Hepatocyte (in vitro differentiated cells): Measurements from ENCODE around the gene MYL6. TPM values are rescaled to one million over a fixed set of nuclear protein-coding genes. Genes with fewer than 3 reads are reported as not detected.
A peak's percentile ranks its signal among the peaks of the same experiment; 100 is the strongest.
"Not testable (repeated sequence)": the region's sequence is repeated elsewhere in the genome, so short reads cannot be mapped to it uniquely, and the experiment has no call there.

Source experiments
- DNase-seq: peaks from one replicate; pipeline ENCODE4 v3.0.0-alpha.2; 2016; ENCODE audit warnings: low spot score
- H2AFZ ChIP-seq: fragments of 200-600 bp; sonication (generic); 2 replicates; pipeline ENCODE4 v1.6.0; 2016; ENCODE audit warnings: antibody characterized with exemption, mild to moderate bottlenecking
- H3K27ac ChIP-seq: fragments of 200-600 bp; sonication (generic); 2 replicates; pipeline ENCODE4 v1.5.1; 2016; ENCODE audit warnings: mild to moderate bottlenecking
- H3K27me3 ChIP-seq: fragments of 200-600 bp; sonication (generic); 2 replicates; pipeline ENCODE4 v1.6.1; 2016
- H3K36me3 ChIP-seq: fragments of 200-600 bp; sonication (generic); replicated peaks from 2 replicates; pipeline ENCODE4 v1.5.1; 2016; ENCODE audit warnings: low read depth; ENCODE audit not compliant: insufficient read depth
- H3K4me1 ChIP-seq: fragments of 200-600 bp; sonication (generic); 2 replicates; pipeline ENCODE4 v1.5.1; 2016; ENCODE audit warnings: mild to moderate bottlenecking, moderate library complexity; ENCODE audit not compliant: insufficient read depth
- H3K4me2 ChIP-seq: fragments of 200-600 bp; sonication (generic); 2 replicates; pipeline ENCODE4 v1.6.0; 2016
- H3K4me3 ChIP-seq: fragments of 200-600 bp; sonication (generic); 2 replicates; pipeline ENCODE4 v1.5.1; 2016; ENCODE audit warnings: mild to moderate bottlenecking
- H3K79me2 ChIP-seq: fragments of 200-600 bp; sonication (generic); 2 replicates; pipeline ENCODE4 v1.6.0; 2017; ENCODE audit warnings: mild to moderate bottlenecking
- H3K9me2 ChIP-seq: fragments of 200-600 bp; sonication (generic); replicated peaks from 2 replicates; pipeline ENCODE4 v1.6.0; 2017; ENCODE audit warnings: mild to moderate bottlenecking; ENCODE audit not compliant: insufficient read depth
- H3K9me3 ChIP-seq: fragments of 200-600 bp; sonication (generic); 2 replicates; pipeline ENCODE4 v1.5.1; 2016; ENCODE audit warnings: low read depth, mild to moderate bottlenecking
- H4K20me1 ChIP-seq: fragments of 200-600 bp; sonication (generic); 2 replicates; pipeline ENCODE4 v1.6.0; 2016; ENCODE audit warnings: mild to moderate bottlenecking; ENCODE audit not compliant: insufficient read depth, poor library complexity, severe bottlenecking
- CTCF ChIP-seq: fragments of 200-600 bp; sonication (generic); IDR thresholded peaks from 2 replicates; pipeline ENCODE4 v1.5.1; 2016; ENCODE audit warnings: antibody characterized with exemption, mild to moderate bottlenecking; ENCODE audit not compliant: poor library complexity
- EZH2 ChIP-seq: fragments of 200-600 bp; sonication (generic); IDR thresholded peaks from 2 replicates; pipeline ENCODE4 v1.6.1; 2016; ENCODE audit warnings: antibody characterized with exemption, mild to moderate bottlenecking, borderline replicate concordance
- EZH2phosphoT487 ChIP-seq: fragments of 200-600 bp; sonication (generic); IDR thresholded peaks from one replicate; pipeline ENCODE4 v1.6.1; 2018; ENCODE audit warnings: antibody characterized with exemption, mild to moderate bottlenecking, low read depth, moderate library complexity; ENCODE audit not compliant: unreplicated experiment, severe bottlenecking
- WGBS: methylation state at CpG from one replicate; pipeline ENCODE4 v1.1.6; 2016; ENCODE audit warnings: low lambda C conversion rate; ENCODE audit errors: missing lambda C conversion rate; 5-methylcytosine and 5-hydroxymethylcytosine counted together
- polyA plus RNA-seq: library from polyadenylated mRNA; unstranded; fragments of >200 nt; fragmentation: Nextera tagmentation; extraction: Ambion mirVana; gene quantifications from 2 replicates; pipeline ENCODE4 v1.2.1, GENCODE V29; 2016
- total RNA-seq: library from RNA; depleted of rRNA; stranded (reverse); fragments of >200 nt; gene quantifications from 2 replicates; pipeline ENCODE4 v1.2.3, GENCODE V29; 2014

MYL6 gene
- total and polyA plus RNA-seq, 2 experiments from 2014 or later: 1,441 to 2,273 TPM

- 46% methylated on average over 1 of the region's 1 CpG for WGBS
- peaks cover under 1% of the 10 kb centered on the region for H3K4me1 ChIP-seq
- peak; percentile 92 for DNase-seq
- H3K4me2 ChIP-seq: no peak overlapping the region
- no peaks in the 10 kb centered on the region for H3K27me3 ChIP-seq
- H3K9me2 ChIP-seq: no peaks in the 10 kb centered on the region
- no peaks in the 10 kb centered on the region for H3K9me3 ChIP-seq
- TF ChIP-seq EZH2: no peak
- peak; percentile 88 for TF ChIP-seq CTCF
- H2AFZ ChIP-seq: peak overlapping the region; percentile 72
- no peak overlapping the region for H3K27ac ChIP-seq
- no peaks in the 10 kb centered on the region for H4K20me1 ChIP-seq
- H3K4me3 ChIP-seq: no peak overlapping the region
- H3K79me2 ChIP-seq: peaks cover 11% of the 10 kb centered on the region
- no peaks in the 10 kb centered on the region for H3K36me3 ChIP-seq
Observed at GRCh38 chr12:56193025-56193578, 34.9 kb downstream of the MYL6 start.

GRCh38 chr12:56196818-56197550 is 38.8 kb downstream of the MYL6 start:
- DNase-seq: peak; percentile 62
- not testable (repeated sequence) for H3K9me2 ChIP-seq, H3K4me2 ChIP-seq, H3K27me3 ChIP-seq, H2AFZ ChIP-seq, H3K4me1 ChIP-seq, H3K27ac ChIP-seq, H3K4me3 ChIP-seq, H3K9me3 ChIP-seq, H3K36me3 ChIP-seq, H4K20me1 ChIP-seq, H3K79me2 ChIP-seq
- 68% methylated on average over 11 of the region's 11 CpGs for WGBS

- Histone ChIP-seq H2AFZ (no peak overlapping the region), H3K4me2 (no peak overlapping the region), H3K79me2 (no peaks in the 10 kb centered on the region), H3K9me3 (no peaks in the 10 kb centered on the region), H4K20me1 (no peaks in the 10 kb centered on the region), H3K27ac (no peak overlapping the region), H3K9me2 (no peaks in the 10 kb centered on the region), H3K4me1 (no peaks in the 10 kb centered on the region), H3K36me3 (no peaks in the 10 kb centered on the region), H3K4me3 (no peak overlapping the region), H3K27me3 (no peaks in the 10 kb centered on the region)
- 91% methylated on average over 9 of the region's 9 CpGs for WGBS
- DNase-seq: no peak
- TF ChIP-seq EZH2 (no peak), CTCF (no peak), EZH2phosphoT487 (no peak)
Observed at GRCh38 chr12:56197921-56198635, 39.9 kb downstream of the MYL6 start.

GRCh38 chr12:56198836-56199235 is 40.7 kb downstream of the MYL6 start:
- Histone ChIP-seq H3K4me2 (no peak overlapping the region), H3K9me3 (no peaks in the 10 kb centered on the region), H3K9me2 (no peaks in the 10 kb centered on the region), H3K79me2 (no peaks in the 10 kb centered on the region), H2AFZ (no peak overlapping the region), H3K27ac (no peak overlapping the region), H3K27me3 (no peaks in the 10 kb centered on the region), H4K20me1 (no peaks in the 10 kb centered on the region), H3K4me3 (no peak overlapping the region), H3K4me1 (no peaks in the 10 kb centered on the region), H3K36me3 (no peaks in the 10 kb centered on the region)
- TF ChIP-seq EZH2phosphoT487 (no peak), EZH2 (no peak), CTCF (no peak)
- WGBS: 80% methylated on average over 1 of the region's 1 CpG
- DNase-seq: no peak
